HG03442 (cell line): ENCODE results near the gene GOLGA3.
"Not testable (repeated sequence)": the region's sequence is repeated elsewhere in the genome, so short reads cannot be mapped to it uniquely, and the experiment has no call there.

Experiments
- ATAC-seq: cut with Tn5 transposase; IDR thresholded peaks from one replicate; pipeline ENCODE4 v1.9.1; 2021; ENCODE audit warnings: mild to moderate bottlenecking, moderate library complexity; ENCODE audit not compliant: unreplicated experiment

The GOLGA3 gene

DNA sequence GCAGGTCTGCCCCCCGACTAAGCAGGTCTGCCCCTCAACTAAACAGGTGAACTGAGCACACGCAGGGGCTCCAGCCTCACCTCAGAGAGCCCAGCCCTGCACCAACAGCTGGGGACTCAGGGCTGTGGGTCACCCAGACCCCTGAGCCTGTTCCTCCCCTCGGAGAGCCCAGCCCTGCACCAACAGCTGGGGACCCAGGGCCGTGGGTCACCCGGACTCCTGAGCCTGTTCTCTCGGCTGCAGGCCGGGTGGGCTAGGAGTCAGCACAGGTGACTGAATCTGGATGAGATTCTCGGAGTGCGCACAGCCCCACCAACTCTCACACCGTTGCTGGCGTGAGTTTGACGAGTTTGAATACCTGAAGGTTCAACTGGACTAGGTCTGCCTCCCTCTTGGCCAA lies 46.7 kb downstream of the GOLGA3 start:
- no peak for ATAC-seq

DNA sequence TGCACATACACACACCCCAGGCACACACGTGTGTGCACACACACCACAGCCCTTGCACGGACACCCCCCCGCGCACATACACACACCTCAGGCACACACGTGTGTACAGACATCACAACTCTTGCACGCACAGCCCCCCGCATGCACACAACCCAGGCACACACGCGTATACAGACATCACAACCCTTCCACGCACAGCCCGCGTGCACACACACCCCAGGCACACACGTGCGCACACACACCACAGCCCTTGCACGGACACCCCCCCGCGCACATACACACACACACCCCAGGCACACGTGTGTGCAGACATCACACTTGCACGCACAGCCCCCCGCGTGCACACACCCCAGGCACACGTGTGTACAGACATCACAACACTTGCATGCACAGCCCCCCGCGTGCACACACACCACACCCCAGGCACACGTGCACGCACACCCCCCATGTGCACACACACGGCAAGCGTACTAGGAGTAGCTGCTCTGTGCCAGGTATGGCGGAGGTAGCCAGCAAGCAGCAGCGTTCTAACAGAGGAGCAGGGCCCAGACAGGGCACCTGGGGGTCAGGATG lies 48.8 kb downstream of the GOLGA3 start:
- no peak for ATAC-seq

DNA sequence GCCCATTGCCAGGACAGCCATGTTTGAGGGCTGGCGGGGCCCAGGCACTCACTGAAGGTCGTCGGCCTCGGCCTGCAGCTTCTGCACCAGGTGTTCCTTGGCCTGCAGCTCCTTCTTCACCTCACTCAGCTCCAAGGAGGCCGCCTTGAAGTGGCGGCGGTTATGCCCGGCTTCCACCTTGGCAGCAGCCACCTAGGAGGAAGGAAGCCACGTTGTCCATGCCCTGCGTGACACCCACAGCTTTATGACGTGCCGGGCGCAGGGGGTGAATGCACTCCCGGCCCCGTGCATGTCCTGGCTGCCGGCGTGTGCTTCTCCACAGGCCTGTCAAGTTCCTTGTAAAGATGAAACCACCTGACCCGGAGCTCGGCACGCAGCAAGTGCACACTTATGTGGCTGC lies 51.1 kb downstream of the GOLGA3 start:
- ATAC-seq = no peak

DNA sequence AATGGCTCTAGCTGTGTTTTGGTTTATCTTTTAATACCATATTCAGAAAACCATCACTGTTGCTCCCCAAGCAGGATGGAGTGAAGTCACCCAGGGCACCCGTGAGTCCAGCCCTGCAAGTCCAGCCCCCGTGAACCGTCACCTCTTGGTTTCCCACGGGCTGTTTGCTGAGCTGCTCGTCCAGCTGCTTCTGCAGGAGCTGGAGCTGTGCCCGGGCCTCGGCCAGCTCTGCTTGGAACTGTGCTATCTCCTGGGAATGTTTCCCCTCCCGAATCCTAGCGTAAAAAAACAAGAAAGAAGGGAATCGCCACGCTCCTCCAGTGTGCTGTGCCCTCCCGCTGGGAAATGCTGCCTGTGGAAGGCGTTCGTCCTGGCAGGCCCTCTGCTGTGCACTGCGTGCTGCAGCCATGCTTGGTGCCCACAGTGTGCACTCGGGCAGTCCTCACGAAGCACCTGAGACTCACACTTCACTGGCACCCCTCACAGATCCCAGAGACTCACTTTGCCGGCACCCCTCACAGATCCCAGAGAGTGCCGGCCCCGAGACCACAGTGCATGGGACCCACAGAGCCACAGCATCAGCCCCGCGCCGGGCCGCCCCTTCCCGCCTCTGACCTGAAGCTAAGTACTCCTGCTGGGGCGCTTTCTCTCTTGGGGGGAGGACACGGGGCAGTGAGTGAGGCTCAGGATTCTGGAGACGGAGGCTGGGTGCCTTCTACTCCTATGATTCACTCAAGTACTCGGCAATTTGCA lies 51.7 kb downstream of the GOLGA3 start:
- ATAC-seq = no peak

DNA sequence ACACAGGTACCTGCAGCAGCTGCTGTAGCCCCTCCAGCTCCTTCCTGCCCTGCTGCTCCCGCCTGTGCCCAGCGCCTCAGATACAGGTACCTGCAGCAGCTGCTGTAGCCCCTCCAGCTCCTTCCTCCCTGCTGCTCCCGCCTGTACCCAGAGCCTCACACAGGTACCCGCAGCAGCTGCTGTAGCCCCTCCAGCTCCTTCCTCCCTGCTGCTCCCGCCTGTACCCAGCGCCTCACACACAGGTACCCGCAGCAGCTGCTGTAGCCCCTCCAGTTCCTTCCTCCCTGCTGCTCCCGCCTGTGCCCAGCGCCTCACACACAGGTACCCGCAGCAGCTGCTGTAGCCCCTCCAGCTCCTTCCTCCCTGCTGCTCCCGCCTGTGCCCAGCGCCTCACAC lies 52.4 kb downstream of the GOLGA3 start:
- ATAC-seq = not testable (repeated sequence)

DNA sequence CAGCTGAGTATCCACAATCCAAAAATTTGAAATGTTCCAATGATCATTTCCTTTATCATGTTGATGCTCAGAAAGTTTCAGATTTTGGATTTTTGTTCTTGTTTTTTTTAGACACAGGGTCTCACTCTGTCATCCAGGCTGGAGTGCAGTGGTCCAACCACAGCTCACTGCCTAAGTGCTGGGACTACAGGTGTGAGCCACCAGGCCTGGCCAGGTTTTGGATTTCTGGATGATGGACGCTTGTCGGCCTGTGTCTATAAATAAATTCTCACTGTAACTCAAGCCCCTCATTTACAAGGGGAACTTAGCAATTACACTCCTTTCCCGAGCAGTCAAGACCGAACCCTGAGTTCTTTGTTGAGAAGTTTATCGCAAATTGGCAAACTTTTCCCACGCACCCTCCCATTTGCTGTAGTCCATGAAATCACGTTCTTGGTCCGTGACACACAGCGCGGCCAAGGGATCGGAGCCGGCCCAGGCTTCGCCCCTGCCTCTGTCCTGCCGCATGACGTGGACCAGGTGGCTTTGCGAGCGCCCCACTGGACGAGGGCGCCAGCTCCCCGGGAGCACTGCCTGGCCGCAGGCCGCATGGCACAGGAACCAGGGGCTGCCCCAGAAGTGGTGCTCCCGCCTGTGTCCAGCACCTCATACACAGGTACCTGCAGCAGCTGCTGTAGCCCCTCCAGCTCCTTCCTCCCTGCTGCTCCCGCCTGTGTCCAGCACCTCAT lies 53.0 kb downstream of the GOLGA3 start:
- no peak for ATAC-seq

DNA sequence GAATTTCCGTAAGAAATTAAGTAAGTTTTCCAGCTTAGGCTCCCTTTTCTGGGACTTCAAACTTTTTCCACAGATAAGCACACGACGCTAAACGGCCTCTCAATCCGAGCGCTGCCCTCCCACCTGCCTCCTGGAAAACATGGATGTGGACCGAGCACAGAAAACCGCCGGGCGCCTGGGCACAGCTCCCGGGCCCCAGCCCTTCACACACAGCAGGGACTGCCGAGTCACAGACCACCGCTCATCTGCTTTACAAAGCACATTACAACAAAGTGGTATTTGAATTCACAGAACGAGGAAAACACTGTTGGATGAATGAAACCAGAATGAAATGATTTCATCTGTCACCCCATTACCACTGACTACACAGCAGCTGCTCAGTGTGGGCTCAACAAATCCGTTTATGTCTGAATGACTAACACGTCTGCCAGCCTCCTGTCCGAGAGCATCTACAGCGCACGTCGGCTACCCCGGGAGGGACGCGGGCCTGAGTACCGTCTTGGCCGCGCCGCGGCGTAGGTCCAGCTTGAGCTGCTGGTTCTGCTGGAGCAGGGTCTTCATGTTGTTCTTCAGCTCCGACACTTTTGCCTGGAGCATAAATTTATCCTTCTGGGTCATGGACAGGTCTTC lies 53.9 kb downstream of the GOLGA3 start:
- no peak for ATAC-seq

DNA sequence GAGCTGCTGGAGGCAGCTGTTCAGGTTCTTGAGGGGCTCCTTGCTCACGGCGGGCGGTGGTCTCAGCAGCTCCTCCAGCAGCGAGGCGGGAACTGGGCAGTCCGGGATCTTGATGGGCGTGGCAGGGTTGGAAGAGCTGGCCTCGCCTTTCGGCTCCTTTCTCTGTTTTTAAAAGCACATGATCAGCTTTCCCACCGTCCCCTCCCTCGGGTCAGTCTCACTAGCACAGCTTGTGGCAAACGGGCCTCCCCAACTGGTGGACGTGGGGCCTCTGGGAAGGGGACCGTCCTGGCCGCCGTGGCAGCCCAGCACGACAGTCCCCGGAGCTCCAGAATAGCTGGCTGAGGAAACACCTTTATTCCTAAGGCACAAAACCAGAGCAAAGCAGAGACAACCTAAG lies 54.5 kb downstream of the GOLGA3 start:
- ATAC-seq = no peak

DNA sequence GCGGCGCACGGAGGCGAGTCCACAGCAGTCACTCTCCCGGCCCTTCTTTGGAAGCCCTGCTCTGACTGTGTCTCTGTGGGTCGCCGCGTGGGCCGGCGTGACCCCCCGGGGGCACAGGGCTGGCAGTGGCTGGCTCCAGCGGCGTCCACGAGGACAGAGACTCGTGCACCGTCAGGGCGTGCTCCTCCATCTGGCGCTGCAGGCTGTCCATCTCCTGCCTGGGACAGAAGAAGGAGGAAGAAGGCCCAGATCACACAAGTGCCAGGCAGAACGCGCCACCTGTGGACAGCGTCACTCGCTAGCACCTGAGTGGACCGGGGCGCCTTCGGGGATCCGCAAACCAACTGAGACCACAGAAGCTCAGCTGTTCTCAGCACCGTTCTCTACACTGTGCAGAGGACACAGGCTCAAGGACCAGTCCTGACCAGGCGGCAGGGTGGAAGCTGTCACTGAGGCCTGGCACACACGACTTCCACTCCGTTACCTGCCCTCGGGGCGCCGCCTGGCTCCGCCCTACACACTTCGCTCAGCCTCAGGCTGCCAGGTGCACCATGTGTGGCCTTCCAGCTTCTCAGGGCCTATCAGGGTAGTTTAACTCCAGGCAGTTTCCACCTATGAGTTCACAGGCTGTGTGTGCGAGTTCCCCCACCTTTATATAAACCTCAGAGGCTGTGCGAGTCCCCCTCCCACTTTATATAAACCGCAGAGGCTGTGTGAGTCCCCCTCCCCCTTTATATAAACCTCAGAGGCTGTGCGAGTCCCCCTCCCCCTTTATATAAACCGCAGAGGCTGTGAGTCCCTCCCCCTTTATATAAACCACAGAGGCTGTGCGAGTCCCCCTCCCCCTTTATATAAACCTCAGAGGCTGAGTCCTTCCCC lies 55.4 kb downstream of the GOLGA3 start:
- ATAC-seq = no peak

DNA sequence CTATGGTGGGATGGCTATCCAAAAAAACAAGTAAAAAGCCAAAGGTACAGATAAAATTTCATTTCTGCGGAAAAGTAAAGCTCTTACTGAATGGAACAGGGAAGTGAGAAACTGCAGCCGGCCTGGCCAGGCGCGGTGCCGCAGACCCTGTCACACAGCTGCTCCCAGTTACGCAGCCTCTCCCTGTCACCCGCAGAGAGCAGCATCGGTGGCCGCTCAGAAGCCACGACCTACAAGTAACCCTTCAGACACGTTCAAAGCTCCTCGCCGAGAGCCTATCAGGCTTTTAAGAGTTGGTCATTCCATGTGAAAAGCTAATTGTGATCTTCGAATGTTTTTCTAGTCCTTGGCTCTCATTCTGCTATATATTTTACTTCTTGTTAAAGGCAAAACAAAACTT lies 56.1 kb downstream of the GOLGA3 start:
- peak; percentile 45 for ATAC-seq

DNA sequence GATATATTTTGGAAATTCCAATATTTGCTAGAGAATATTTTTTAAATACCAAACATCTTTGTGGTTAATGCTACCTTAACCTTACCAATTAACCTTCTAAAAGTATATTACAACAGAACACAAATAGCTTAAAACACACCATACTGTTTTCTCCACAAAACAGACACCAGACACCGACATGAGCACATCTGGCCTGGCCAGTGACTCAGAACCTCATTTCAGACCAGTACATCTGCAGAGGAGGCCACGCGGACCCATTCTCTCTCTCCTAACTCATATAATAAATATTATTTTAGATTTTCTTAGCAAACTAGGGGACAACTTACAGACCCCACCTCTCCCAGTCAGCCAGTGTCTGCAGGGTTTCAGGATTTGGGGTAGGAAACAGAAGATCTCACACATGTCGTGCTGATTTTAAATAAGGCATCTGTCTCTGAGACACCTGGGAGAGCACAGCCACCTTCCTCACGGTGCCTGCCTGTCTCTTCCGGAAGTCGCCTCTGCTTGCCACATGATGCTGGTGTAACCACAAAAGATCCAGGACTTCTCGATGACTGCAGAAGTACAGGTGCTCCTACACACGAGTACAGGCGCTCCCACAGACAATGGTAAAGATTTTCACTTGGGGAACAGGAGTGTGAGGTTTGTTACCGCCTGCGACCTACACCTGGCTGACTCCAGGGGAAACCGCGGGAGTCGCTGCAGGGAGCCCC lies 57.4 kb downstream of the GOLGA3 start:
- peak; percentile 34 for ATAC-seq

DNA sequence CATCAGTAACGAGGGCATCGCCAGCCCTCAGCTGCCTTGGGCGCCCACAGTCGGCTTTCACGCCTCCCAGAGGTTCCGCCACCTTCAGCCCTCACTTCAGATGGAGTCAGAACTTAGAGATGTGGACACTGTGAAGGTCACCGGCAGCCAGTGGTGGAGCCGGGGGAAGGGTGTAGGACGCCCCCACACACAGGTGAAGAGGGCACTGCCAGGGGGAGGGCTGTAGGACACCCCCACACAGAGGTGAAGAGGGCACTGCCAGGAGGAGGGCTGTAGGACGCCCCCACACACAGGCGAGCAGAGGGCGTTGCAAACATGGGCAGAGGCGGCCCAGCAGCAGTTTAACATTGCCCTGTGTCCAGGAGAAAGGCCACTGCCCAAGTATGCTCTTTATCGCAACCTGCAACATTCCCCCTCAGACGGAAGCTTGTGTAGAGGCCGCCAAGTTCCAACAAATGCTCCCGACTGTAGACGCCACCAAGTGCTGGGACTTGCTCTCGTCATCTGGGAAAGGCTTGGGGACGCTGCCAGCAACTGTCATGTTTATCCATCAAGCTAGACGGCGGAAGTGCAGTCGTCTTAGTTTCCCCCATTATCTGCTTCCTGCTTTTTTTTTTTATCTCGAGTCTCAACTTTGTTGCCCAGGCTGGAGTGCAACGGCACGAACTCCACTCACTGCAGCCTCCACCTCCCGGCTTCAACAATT lies 62.1 kb downstream of the GOLGA3 start:
- no peak for ATAC-seq

DNA sequence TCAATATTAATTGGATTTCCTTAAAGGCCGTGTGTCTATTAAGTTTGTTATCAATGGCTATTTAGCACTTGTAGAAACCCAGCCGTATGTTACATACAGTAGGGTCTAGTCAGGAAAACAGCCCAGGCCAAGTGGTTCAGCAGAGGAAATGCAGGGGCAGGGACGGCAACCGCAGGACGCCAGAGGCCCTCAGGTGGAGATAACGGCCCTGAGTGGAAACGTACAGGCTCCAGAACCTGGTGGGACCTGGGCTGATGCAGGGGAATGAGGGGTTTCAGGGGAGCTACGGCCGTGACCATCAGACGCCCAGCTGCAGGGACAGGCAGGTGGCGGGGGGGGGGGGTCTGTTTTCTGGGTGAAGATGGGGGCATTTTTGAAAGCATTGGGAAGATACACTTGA lies 63.3 kb downstream of the GOLGA3 start:
- no peak for ATAC-seq

DNA sequence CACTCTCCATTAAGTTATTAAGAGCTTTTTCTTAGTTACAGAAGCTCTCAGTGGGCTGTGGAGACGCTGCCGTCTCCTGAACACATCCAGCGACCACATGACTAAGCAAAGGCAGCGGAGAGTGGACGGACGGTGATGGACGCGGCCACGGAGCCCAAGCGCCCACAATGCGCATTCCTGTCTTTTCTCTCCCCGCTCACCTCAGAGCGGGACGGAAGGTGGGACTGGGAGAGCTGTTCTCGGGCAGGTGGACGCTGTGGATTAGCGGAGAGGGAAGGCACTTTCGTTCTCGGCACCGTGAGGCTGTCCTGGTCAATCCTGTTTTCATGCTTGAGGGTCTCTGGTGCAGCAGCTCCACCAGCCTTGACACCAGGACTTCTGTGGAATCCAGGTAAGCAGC lies 64.4 kb downstream of the GOLGA3 start:
- no peak for ATAC-seq

DNA sequence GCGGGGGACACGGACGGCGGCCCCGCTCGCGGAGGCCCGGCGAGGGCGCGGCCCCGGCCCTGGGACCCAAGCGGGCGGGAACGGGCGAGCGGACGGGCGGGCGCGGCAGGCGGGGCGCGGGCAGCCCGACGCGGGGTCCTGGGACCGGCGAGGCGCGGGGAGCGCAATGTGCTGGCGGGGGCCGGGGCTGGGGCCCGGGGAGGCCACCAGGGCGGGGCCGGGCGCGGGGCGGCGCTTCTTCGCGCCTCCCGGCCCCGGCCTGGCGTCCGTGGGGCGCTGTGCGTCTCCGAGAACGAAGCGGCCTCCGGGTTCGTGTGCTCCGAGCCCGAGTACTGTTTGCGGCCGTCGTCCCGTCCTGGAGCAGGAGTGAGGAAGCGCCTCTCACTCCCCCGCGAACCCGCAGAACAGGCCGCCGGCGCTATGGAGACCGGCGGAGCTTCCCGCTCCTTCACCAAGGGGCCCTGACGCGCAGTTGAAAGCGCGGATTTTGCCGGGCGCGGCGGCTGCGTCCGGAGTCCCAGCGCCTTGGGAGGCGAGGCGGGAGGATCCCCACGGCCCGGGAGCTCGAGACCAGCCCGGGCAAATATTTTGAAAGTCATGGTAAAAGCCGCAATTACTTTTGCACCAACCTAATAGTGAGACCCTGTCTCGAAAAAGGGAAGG lies 66.6 kb downstream of the GOLGA3 start:
- peak; percentile 66 for ATAC-seq

DNA sequence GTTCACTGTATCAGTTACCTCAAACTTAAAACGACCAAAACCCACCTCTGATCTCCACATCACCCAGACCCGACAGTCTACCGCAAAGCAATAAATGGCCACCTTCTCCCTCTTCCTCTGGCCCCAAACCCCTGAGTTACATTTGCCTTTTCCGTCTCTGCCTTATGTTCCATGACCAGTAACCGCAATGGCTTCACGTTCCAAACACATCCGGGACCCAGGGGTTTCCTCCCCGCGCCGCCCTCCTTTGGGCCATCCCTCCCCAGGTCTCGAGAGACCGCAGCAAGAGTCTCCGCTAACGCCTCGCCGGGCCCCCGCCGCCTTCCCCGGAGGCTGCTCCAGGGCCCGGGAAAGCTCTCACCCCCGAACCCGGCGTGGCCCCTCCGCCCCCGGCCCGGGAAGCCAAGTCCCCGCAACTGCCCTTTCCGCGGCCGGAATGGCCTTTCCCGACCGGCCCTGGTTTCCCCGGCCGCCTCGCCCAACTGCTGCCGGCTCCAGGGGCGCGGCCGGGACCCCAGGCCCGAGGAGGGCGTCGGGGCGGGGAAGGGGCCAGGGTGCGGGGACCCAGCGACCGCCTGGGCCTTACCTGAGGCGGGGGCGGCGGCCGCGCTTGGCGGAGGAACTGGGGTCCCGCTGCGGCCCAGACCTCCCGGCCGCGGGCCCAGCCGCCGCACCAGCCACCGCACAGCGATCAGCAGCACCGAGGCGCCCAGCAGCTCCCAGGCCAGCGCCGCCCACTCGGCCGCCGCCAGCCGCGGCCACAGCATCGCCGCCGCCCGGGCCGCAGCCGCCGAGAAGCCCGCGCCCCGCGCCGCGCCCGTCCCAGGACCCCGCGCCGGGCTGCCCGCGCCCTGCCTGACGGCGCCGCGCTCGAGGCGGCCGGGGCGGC lies 67.4 kb downstream of the GOLGA3 start, which contains the start of gene ANKLE2:
Gene ANKLE2 (minus strand): TSS at position 801 of the 889 bp plus-strand sequence. CDS start 34 bp downstream, at position 767.
- peak; percentile 32 for ATAC-seq

DNA sequence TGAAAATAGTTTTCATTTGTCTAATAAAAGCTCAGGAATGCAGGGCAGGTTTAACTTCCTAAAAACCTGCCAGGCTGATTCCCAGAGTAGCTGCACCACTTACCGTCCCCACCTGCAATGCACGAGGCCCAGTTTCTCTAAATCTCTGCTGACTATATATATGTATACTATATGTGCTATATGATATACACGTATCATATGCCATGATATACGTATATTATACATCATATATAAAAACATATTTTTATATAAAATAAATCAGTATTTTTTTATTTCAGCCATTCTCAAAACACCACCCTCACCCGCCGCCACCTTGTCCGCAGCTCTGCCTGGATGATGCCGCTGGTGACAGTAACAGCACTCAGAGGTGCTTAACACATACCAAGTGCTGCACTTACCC lies 69.3 kb downstream of the GOLGA3 start:
- no peak for ATAC-seq

DNA sequence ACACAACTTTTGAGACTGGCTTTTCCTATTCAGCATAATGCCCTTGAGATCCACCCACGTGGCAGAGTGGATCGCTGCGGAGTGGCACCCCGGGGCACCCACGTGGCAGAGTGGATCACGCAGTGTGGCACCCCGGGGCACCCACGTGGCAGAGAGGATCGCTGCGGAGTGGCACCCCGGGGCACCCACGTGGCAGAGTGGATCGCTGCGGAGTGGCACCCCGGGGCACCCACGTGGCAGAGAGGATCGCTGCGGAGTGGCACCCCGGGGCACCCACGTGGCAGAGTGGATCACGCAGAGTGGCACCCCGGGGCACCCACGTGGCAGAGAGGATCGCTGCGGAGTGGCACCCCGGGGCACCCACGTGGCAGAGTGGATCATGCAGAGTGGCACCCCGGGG lies 69.8 kb downstream of the GOLGA3 start:
- not testable (repeated sequence) for ATAC-seq
